Measurements from ENCODE around the gene TDRKH.
"Not testable (repeated sequence)": the region's sequence is repeated elsewhere in the genome, so short reads cannot be mapped to it uniquely, and the experiment has no call there.

Gene TDRKH

DNA sequence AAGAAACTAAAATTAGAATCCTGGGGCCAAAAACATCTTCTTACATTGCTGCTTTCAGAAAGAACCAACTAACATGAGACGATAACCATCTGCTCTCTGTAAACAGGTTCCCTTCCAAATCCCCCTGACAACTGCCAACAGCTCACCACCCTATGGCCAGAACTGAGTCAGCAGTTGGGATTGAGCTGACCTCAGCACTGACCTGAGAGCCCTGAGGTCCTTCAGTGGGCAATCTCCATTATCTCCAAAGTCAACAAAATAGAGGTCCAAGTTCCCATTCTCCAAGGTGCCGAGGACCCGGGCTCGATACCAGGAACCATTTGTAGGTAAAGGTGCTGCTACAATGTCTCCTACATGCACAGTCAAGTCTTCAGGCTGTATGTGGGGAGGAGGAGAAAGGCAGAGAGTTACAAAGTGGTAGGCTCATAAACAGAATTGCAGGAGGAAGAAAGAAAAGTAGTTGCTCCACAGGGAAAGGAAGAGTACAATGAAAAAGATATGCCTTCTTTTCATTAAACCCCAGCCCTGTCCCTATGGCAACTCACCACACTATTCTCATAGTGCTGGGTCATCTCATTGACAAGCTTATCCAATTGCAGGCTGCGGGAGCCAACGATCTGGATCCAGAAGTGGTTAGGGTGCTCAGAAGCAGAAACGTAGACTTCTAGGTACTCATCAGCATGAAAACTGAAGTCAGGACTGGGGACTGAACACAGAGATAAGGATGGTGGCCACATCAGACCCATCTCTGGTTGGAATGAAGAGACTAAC is 14.2 kb downstream of the TDRKH start:
- TF ChIP-seq, protein P1, sequence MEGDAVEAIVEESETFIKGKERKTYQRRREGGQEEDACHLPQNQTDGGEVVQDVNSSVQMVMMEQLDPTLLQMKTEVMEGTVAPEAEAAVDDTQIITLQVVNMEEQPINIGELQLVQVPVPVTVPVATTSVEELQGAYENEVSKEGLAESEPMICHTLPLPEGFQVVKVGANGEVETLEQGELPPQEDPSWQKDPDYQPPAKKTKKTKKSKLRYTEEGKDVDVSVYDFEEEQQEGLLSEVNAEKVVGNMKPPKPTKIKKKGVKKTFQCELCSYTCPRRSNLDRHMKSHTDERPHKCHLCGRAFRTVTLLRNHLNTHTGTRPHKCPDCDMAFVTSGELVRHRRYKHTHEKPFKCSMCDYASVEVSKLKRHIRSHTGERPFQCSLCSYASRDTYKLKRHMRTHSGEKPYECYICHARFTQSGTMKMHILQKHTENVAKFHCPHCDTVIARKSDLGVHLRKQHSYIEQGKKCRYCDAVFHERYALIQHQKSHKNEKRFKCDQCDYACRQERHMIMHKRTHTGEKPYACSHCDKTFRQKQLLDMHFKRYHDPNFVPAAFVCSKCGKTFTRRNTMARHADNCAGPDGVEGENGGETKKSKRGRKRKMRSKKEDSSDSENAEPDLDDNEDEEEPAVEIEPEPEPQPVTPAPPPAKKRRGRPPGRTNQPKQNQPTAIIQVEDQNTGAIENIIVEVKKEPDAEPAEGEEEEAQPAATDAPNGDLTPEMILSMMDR (IDR thresholded peaks at IDR 0.05; ENCODE audit: borderline replicate concordance, extremely low read depth, low read length, poor library complexity, severe bottlenecking), result no peak
- TF ChIP-seq EZH2 (IDR thresholded peaks at IDR 0.05; ENCODE audit: borderline replicate concordance, low read depth, low read length, severe bottlenecking), result no peak
- H3K9me3 ChIP-seq (ENCODE audit: insufficient read depth, low read length, severe bottlenecking), result no peaks in the 10 kb centered on the region
- no peaks in the 10 kb centered on the region for H3K4me1 ChIP-seq (ENCODE audit: insufficient read depth, low read length)
- H3K27ac ChIP-seq (ENCODE audit: low read length), result no peak overlapping the region
- no peak overlapping the region for H3K4me3 ChIP-seq (ENCODE audit: low read depth in 1 of 2, low read length in 2 of 2)
- no peak for ATAC-seq (ENCODE audit: insufficient read depth, low read depth)
- no peak overlapping the region for H2AFZ ChIP-seq (ENCODE audit: low read depth, low read length)
- H3K79me2 ChIP-seq (ENCODE audit: insufficient read depth, low read length), result no peaks in the 10 kb centered on the region
- DNase-seq, result no peak
- H4K20me1 ChIP-seq (ENCODE audit: insufficient read depth, low read length), result no peaks in the 10 kb centered on the region
- no peak overlapping the region for H3K4me2 ChIP-seq (ENCODE audit: insufficient read depth, low read length)
- H3K9ac ChIP-seq (ENCODE audit: low read depth, low read length), result no peak overlapping the region
- peaks cover 73% of the 10 kb centered on the region for H3K36me3 ChIP-seq (ENCODE audit: insufficient read depth, low read length)
- no peaks in the 10 kb centered on the region for H3K27me3 ChIP-seq (ENCODE audit: insufficient read depth, low read length, poor library complexity)

- no peak for TF ChIP-seq EZH2 (IDR thresholded peaks at IDR 0.05; ENCODE audit: borderline replicate concordance, low read depth, low read length, severe bottlenecking)
- TF ChIP-seq, protein P1 (IDR thresholded peaks at IDR 0.05; ENCODE audit: borderline replicate concordance, extremely low read depth, low read length, poor library complexity, severe bottlenecking), result no peak
Measured at GRCh38 chr1:151774256-151774922, 15.9 kb downstream of the TDRKH start.

GRCh38 chr1:151773702-151774101 is 16.6 kb downstream of the TDRKH start:
- no peak overlapping the region for H3K9ac ChIP-seq (ENCODE audit: low read depth, low read length)
- ATAC-seq (ENCODE audit: insufficient read depth, low read depth) (no peak), DNase-seq (no peak)
- H3K4me3 ChIP-seq (ENCODE audit: low read depth in 1 of 2, low read length in 2 of 2), result no peak overlapping the region
- no peak overlapping the region for H3K27ac ChIP-seq (ENCODE audit: low read length)
- no peaks in the 10 kb centered on the region for H3K27me3 ChIP-seq (ENCODE audit: insufficient read depth, low read length, poor library complexity)
- no peaks in the 10 kb centered on the region for H4K20me1 ChIP-seq (ENCODE audit: insufficient read depth, low read length)
- no peaks in the 10 kb centered on the region for H3K4me1 ChIP-seq (ENCODE audit: insufficient read depth, low read length)
- TF ChIP-seq, protein P1 (IDR thresholded peaks at IDR 0.05; ENCODE audit: borderline replicate concordance, extremely low read depth, low read length, poor library complexity, severe bottlenecking), result no peak
- TF ChIP-seq EZH2 (IDR thresholded peaks at IDR 0.05; ENCODE audit: borderline replicate concordance, low read depth, low read length, severe bottlenecking), result no peak
- H3K9me3 ChIP-seq (ENCODE audit: insufficient read depth, low read length, severe bottlenecking), result no peaks in the 10 kb centered on the region
- H2AFZ ChIP-seq (ENCODE audit: low read depth, low read length), result no peak overlapping the region
- H3K79me2 ChIP-seq (ENCODE audit: insufficient read depth, low read length), result no peaks in the 10 kb centered on the region
- H3K4me2 ChIP-seq (ENCODE audit: insufficient read depth, low read length), result no peak overlapping the region
- H3K36me3 ChIP-seq (ENCODE audit: insufficient read depth, low read length), result peaks cover 51% of the 10 kb centered on the region

More at GRCh38 chr1:151774256-151774922, 15.9 kb downstream of the TDRKH start:
- H3K4me3 ChIP-seq (ENCODE audit: low read depth in 1 of 2, low read length in 2 of 2), result no peak overlapping the region
- H3K9ac ChIP-seq (ENCODE audit: low read depth, low read length), result no peak overlapping the region
- no peaks in the 10 kb centered on the region for H4K20me1 ChIP-seq (ENCODE audit: insufficient read depth, low read length)
- H3K27ac ChIP-seq (ENCODE audit: low read length), result no peak overlapping the region
- H3K36me3 ChIP-seq (ENCODE audit: insufficient read depth, low read length), result peaks cover 58% of the 10 kb centered on the region
- DNase-seq (no peak), ATAC-seq (ENCODE audit: insufficient read depth, low read depth) (no peak)
- no peak overlapping the region for H3K4me2 ChIP-seq (ENCODE audit: insufficient read depth, low read length)
- H3K79me2 ChIP-seq (ENCODE audit: insufficient read depth, low read length), result no peaks in the 10 kb centered on the region
- no peaks in the 10 kb centered on the region for H3K27me3 ChIP-seq (ENCODE audit: insufficient read depth, low read length, poor library complexity)
- no peaks in the 10 kb centered on the region for H3K4me1 ChIP-seq (ENCODE audit: insufficient read depth, low read length)
- H3K9me3 ChIP-seq (ENCODE audit: insufficient read depth, low read length, severe bottlenecking), result no peaks in the 10 kb centered on the region
- no peak overlapping the region for H2AFZ ChIP-seq (ENCODE audit: low read depth, low read length)

GRCh38 chr1:151769270-151769669 is 21.0 kb downstream of the TDRKH start:
- H2AFZ ChIP-seq (ENCODE audit: low read depth, low read length); ATAC-seq (ENCODE audit: insufficient read depth, low read depth): not testable (repeated sequence)

GRCh38 chr1:151768351-151769066 is 21.8 kb downstream of the TDRKH start:
- not testable (repeated sequence) for DNase-seq

More at GRCh38 chr1:151769270-151769669, 21.0 kb downstream of the TDRKH start:
- H3K27me3 ChIP-seq (ENCODE audit: insufficient read depth, low read length, poor library complexity); H3K79me2 ChIP-seq (ENCODE audit: insufficient read depth, low read length); H3K4me1 ChIP-seq (ENCODE audit: insufficient read depth, low read length); DNase-seq; H3K9me3 ChIP-seq (ENCODE audit: insufficient read depth, low read length, severe bottlenecking); H4K20me1 ChIP-seq (ENCODE audit: insufficient read depth, low read length); H3K9ac ChIP-seq (ENCODE audit: low read depth, low read length); H3K4me3 ChIP-seq (ENCODE audit: low read depth in 1 of 2, low read length in 2 of 2); H3K27ac ChIP-seq (ENCODE audit: low read length); H3K4me2 ChIP-seq (ENCODE audit: insufficient read depth, low read length): not testable (repeated sequence)
- H3K36me3 ChIP-seq (ENCODE audit: insufficient read depth, low read length), result peaks cover 10% of the 10 kb centered on the region

More at GRCh38 chr1:151768351-151769066, 21.8 kb downstream of the TDRKH start:
- not testable (repeated sequence) for H3K27me3 ChIP-seq (ENCODE audit: insufficient read depth, low read length, poor library complexity); H3K9me3 ChIP-seq (ENCODE audit: insufficient read depth, low read length, severe bottlenecking); H3K9ac ChIP-seq (ENCODE audit: low read depth, low read length); H3K4me2 ChIP-seq (ENCODE audit: insufficient read depth, low read length); ATAC-seq (ENCODE audit: insufficient read depth, low read depth); H4K20me1 ChIP-seq (ENCODE audit: insufficient read depth, low read length); H3K27ac ChIP-seq (ENCODE audit: low read length); H3K4me3 ChIP-seq (ENCODE audit: low read depth in 1 of 2, low read length in 2 of 2); H3K79me2 ChIP-seq (ENCODE audit: insufficient read depth, low read length); H2AFZ ChIP-seq (ENCODE audit: low read depth, low read length); H3K36me3 ChIP-seq (ENCODE audit: insufficient read depth, low read length)
- H3K4me1 ChIP-seq (ENCODE audit: insufficient read depth, low read length), result peaks cover 11% of the 10 kb centered on the region

All from DND-41 (cell line).